Measurements from ENCODE around the gene DCLRE1B. TPM values are rescaled to one million over a fixed set of nuclear protein-coding genes. Genes with fewer than 3 reads are reported as not detected.
A peak's percentile ranks its signal among the peaks of the same experiment; 100 is the strongest.

DCLRE1B gene
- total RNA-seq, 4 donors from 2014 or later = 1.5 to 7.2 (median 3.9) TPM

DNA sequence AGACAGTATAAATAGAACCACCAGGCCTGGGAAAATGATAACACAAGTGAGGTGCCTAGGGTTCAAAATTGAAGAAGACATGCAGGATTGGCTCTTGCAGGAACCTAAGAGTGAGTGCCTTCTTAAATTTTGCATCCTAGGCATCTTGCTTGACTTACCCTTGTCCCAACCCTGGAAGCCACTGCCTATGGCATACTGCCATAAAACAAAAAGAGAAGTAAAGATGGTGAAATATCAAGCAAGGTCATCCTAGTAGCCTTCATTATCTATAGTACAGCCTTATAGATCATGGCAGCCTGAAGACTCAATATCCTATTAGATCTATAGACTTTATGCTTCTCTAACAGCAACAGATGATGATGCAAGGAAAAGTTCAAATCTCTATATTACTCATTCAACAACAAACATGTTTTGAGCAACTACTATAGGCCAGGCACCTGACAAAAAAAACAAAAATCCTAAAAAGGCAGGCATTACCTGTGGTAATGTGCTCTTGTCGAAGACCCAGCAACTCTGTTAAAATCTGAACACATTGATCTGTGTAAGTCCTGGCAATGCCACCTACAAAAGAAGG, 6.8 kb upstream of the DCLRE1B start:
- peaks cover 2% of the 10 kb centered on the region in 2 donors for H3K4me1 ChIP-seq
- no peaks in the 10 kb centered on the region for H3K36me3 ChIP-seq
- no peaks in the 10 kb centered on the region for H3K9me3 ChIP-seq
- H3K4me3 ChIP-seq = no peak overlapping the region
- no peak overlapping the region for H3K27ac ChIP-seq
- DNase-seq = no peak
- no peaks in the 10 kb centered on the region for H3K27me3 ChIP-seq
- intact Hi-C loops (cut with DNase I; ENCODE audit: low total_unique reads) = no loop called here
- TF ChIP-seq POLR2A (IDR thresholded peaks at IDR 0.05) = no peak
- TF ChIP-seq, protein P1, sequence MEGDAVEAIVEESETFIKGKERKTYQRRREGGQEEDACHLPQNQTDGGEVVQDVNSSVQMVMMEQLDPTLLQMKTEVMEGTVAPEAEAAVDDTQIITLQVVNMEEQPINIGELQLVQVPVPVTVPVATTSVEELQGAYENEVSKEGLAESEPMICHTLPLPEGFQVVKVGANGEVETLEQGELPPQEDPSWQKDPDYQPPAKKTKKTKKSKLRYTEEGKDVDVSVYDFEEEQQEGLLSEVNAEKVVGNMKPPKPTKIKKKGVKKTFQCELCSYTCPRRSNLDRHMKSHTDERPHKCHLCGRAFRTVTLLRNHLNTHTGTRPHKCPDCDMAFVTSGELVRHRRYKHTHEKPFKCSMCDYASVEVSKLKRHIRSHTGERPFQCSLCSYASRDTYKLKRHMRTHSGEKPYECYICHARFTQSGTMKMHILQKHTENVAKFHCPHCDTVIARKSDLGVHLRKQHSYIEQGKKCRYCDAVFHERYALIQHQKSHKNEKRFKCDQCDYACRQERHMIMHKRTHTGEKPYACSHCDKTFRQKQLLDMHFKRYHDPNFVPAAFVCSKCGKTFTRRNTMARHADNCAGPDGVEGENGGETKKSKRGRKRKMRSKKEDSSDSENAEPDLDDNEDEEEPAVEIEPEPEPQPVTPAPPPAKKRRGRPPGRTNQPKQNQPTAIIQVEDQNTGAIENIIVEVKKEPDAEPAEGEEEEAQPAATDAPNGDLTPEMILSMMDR (IDR thresholded peaks at IDR 0.05) = no peak

- DNase-seq = no peak
- H3K27me3 ChIP-seq = no peaks in the 10 kb centered on the region
- peak overlapping the region; percentile 4 to 19 for H3K27ac ChIP-seq
- no peaks in the 10 kb centered on the region for H3K36me3 ChIP-seq
- no peak for TF ChIP-seq POLR2A (IDR thresholded peaks at IDR 0.05)
- TF ChIP-seq, protein P1 (IDR thresholded peaks at IDR 0.05) = no peak
- H3K4me1 ChIP-seq = peaks cover 4 to 9% of the 10 kb centered on the region in 2 donors
- no peak overlapping the region for H3K4me3 ChIP-seq
- no peaks in the 10 kb centered on the region for H3K9me3 ChIP-seq
- intact Hi-C loops (cut with DNase I; ENCODE audit: low total_unique reads) = no loop called here
Measured at GRCh38 chr1:113899111-113899510, 6.0 kb upstream of the DCLRE1B start.

DNA sequence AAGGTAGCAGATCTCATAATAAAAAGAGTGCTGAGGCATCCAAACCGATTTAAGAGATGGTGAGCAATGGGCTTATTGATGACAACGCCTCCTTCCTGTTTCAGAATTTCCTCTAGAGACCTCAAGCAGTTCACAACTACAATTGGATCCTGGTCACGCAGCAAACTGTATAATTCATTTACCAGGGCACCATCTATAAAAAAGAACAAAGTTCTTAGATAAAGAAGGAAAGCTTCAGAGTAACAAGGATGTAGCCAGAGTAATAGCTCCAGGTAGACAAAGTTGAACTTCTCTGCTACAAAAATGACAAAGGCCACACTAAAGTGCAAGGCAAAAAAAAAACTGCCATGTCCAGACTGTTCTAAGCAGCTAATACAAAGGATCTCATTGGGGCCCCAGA, 3.9 kb upstream of the DCLRE1B start:
- Histone ChIP-seq H3K4me1 (peaks cover 4 to 9% of the 10 kb centered on the region in 2 donors), H3K27me3 (no peaks in the 10 kb centered on the region), H3K27ac (no peak overlapping the region), H3K36me3 (no peaks in the 10 kb centered on the region), H3K4me3 (no peak overlapping the region), H3K9me3 (no peaks in the 10 kb centered on the region)
- intact Hi-C loops (cut with DNase I; ENCODE audit: low total_unique reads) = no loop called here
- TF ChIP-seq, protein P1 (IDR thresholded peaks at IDR 0.05) = no peak
- TF ChIP-seq POLR2A (IDR thresholded peaks at IDR 0.05) = no peak
- DNase-seq = no peak

- H3K4me3 ChIP-seq = peak overlapping the region; percentile 59 to 95
- no peak for DNase-seq
- no peaks in the 10 kb centered on the region for H3K9me3 ChIP-seq
- TF ChIP-seq POLR2A (IDR thresholded peaks at IDR 0.05) = no peak
- TF ChIP-seq, protein P1 (IDR thresholded peaks at IDR 0.05) = no peak
- H3K4me1 ChIP-seq = peaks cover 4 to 9% of the 10 kb centered on the region in 2 donors
- intact Hi-C loops (cut with DNase I; ENCODE audit: low total_unique reads) = no loop called here
- no peaks in the 10 kb centered on the region for H3K36me3 ChIP-seq
- peak overlapping the region; percentile 88 to 90 for H3K27ac ChIP-seq
- H3K27me3 ChIP-seq = no peaks in the 10 kb centered on the region
Measured at GRCh38 chr1:113903501-113904292, 1.4 kb upstream of the DCLRE1B start.

DNA sequence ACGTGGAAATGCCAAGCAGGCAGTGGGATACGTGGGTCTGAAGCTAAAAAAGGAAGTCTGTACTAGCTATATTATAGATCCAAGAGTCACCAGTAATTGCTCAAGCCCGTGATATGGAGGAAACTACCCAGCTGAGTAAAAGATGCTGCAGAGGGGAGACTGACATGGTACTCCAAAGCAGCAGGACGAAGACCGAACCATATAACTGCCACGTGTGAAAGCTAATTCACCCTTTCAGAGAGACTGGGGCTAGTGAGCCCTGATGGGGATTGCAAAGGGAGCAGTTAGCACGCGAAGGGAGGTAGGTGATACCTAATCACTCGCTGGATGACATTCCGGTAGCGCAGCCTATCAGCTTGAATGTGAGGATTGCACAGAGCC, 843 bp upstream of the DCLRE1B start:
- Histone ChIP-seq H3K27me3 (no peaks in the 10 kb centered on the region), H3K36me3 (no peaks in the 10 kb centered on the region), H3K9me3 (no peaks in the 10 kb centered on the region), H3K27ac (peak overlapping the region; percentile 88 to 90), H3K4me1 (peaks cover 4 to 9% of the 10 kb centered on the region in 2 donors), H3K4me3 (peak overlapping the region; percentile 59 to 95)
- intact Hi-C loops (cut with DNase I; ENCODE audit: low total_unique reads) = no loop called here
- no peak for DNase-seq
- no peak for TF ChIP-seq POLR2A (IDR thresholded peaks at IDR 0.05)
- TF ChIP-seq, protein P1 (IDR thresholded peaks at IDR 0.05) = no peak

Measured in uterus (tissue), 4 donors.